Colonic mucosa (tissue), 4 donors: ENCODE measurements around the gene HMGCS1. TPM values are rescaled to one million over a fixed set of nuclear protein-coding genes. Genes with fewer than 3 reads are reported as not detected.

Experiments
- DNase-seq: peaks from one replicate; pipeline ENCODE4 v3.0.0-alpha.2; 2020
- H3K27ac ChIP-seq: fragments of 200-600 bp; one replicate; pipeline ENCODE4 v1.8.0; 2021
- H3K27me3 ChIP-seq: fragments of 200-600 bp; one replicate; pipeline ENCODE4 v1.8.0; 2021
- H3K36me3 ChIP-seq: fragments of 200-600 bp; one replicate; pipeline ENCODE4 v1.8.0; 2021
- H3K4me1 ChIP-seq: fragments of 200-600 bp; one replicate; pipeline ENCODE4 v1.8.0; 2021; ENCODE audit warnings: mild to moderate bottlenecking
- H3K4me3 ChIP-seq: fragments of 200-600 bp; one replicate; pipeline ENCODE4 v1.8.0; 2021
- H3K9ac ChIP-seq, 2 donors: one replicate each; pipeline ENCODE4 v1.7.0; 2013; ENCODE audit warnings: control low read depth in 2 of 2, low read depth in 2 of 2, low read length in 2 of 2
- H3K9me3 ChIP-seq: fragments of 200-600 bp; one replicate; pipeline ENCODE4 v1.8.0; 2021
- CTCF ChIP-seq: fragments of 200-600 bp; IDR thresholded peaks from one replicate; pipeline ENCODE4 v1.8.0; 2022; ENCODE audit warnings: antibody characterized with exemption, mild to moderate bottlenecking
- intact Hi-C: fragments of 100-400 bp; cut with DNase I; formaldehyde crosslinking; loops from one replicate; pipeline ENCODE4 v1.14.1; 2022
- total RNA-seq, 2 donors: library from RNA; stranded (reverse); fragmentation: NEBNext Ultra II Directional in 1 of 2; extraction: Animal tissue kit (Norgen Biotek cat#: 25700) in 1 of 2; gene quantifications; one replicate each; pipeline ENCODE4 v1.2.1, GENCODE V29; 2021
- donor health status: healthy.
- donor health status: DM: no; HTN: no; CAD: no.
- donor health status: DM: no; HTN: no; CAD: no.

The HMGCS1 gene
- total RNA-seq, 2 donors from 2014 or later, result 95.1 to 498 TPM

GRCh38 chr5:43258116-43258515, 55.1 kb downstream of the HMGCS1 start:
- no peaks in the 10 kb centered on the region for H3K36me3 ChIP-seq
- no peak overlapping the region for H3K9ac ChIP-seq
- no peak for TF ChIP-seq CTCF
- H3K27ac ChIP-seq, result no peak overlapping the region
- H3K9me3 ChIP-seq, result no peaks in the 10 kb centered on the region
- H3K4me3 ChIP-seq, result no peak overlapping the region
- H3K27me3 ChIP-seq, result no peaks in the 10 kb centered on the region
- no peak for DNase-seq
- H3K4me1 ChIP-seq, result no peaks in the 10 kb centered on the region
- intact Hi-C loops, result no loop called here

- Histone ChIP-seq H3K4me1 (no peaks in the 10 kb centered on the region), H3K9me3 (no peaks in the 10 kb centered on the region), H3K4me3 (no peak overlapping the region), H3K9ac (no peak overlapping the region), H3K36me3 (no peaks in the 10 kb centered on the region), H3K27me3 (no peaks in the 10 kb centered on the region), H3K27ac (no peak overlapping the region)
- intact Hi-C loops, result no loop called here
- DNase-seq, result no peak
- no peak for TF ChIP-seq CTCF
These were observed 56.8 kb downstream of the HMGCS1 start for GRCh38 chr5:43256261-43256966.

- no peaks in the 10 kb centered on the region for H3K9me3 ChIP-seq
- H3K27me3 ChIP-seq, result no peaks in the 10 kb centered on the region
- H3K36me3 ChIP-seq, result no peaks in the 10 kb centered on the region
- intact Hi-C loops, result no loop called here
- no peaks in the 10 kb centered on the region for H3K4me1 ChIP-seq
- no peak for DNase-seq
- no peak overlapping the region for H3K4me3 ChIP-seq
- TF ChIP-seq CTCF, result no peak
- H3K27ac ChIP-seq, result no peak overlapping the region
- no peak overlapping the region for H3K9ac ChIP-seq
These were observed 57.5 kb downstream of the HMGCS1 start for GRCh38 chr5:43255704-43256103.

- Histone ChIP-seq H3K27me3 (no peaks in the 10 kb centered on the region), H3K36me3 (no peaks in the 10 kb centered on the region), H3K4me3 (no peak overlapping the region), H3K9ac (no peak overlapping the region), H3K27ac (no peak overlapping the region), H3K4me1 (no peaks in the 10 kb centered on the region), H3K9me3 (no peaks in the 10 kb centered on the region)
- no peak for TF ChIP-seq CTCF
- DNase-seq, result no peak
- intact Hi-C loops, result no loop called here
These were observed 61.5 kb downstream of the HMGCS1 start for GRCh38 chr5:43251754-43252153.

GRCh38 chr5:43245724-43246385, 67.4 kb downstream of the HMGCS1 start:
- H3K4me1 ChIP-seq, result no peaks in the 10 kb centered on the region

More at GRCh38 chr5:43245724-43246385, 67.4 kb downstream of the HMGCS1 start:
- no peak for TF ChIP-seq CTCF
- DNase-seq, result no peak
- H3K4me3 ChIP-seq, result no peak overlapping the region
- H3K36me3 ChIP-seq, result no peaks in the 10 kb centered on the region
- H3K9me3 ChIP-seq, result no peaks in the 10 kb centered on the region
- H3K9ac ChIP-seq, result no peak overlapping the region
- no peaks in the 10 kb centered on the region for H3K27me3 ChIP-seq
- no peak overlapping the region for H3K27ac ChIP-seq
- intact Hi-C loops, result no loop called here
